H9 (cell line): ENCODE data around the gene ST8SIA6. TPM values are rescaled to one million over a fixed set of nuclear protein-coding genes. Genes with fewer than 3 reads are reported as not detected.

Source experiments
- DNase-seq: peaks from one replicate; pipeline ENCODE4 v3.0.0-alpha.2; 2017
- H2AFZ ChIP-seq: one replicate; pipeline ENCODE4 v1.6.1; 2013; ENCODE audit warnings: mild to moderate bottlenecking, low read length, control low read depth, moderate library complexity
- H2AK5ac ChIP-seq: 2 replicates; pipeline ENCODE4 v1.6.1; 2013; ENCODE audit warnings: low read length, control low read depth, mixed read lengths; ENCODE audit not compliant: insufficient read length
- H2BK120ac ChIP-seq: one replicate; pipeline ENCODE4 v1.6.1; 2013; ENCODE audit warnings: low read depth, mild to moderate bottlenecking, low read length, control low read depth, inconsistent platforms; ENCODE audit not compliant: poor library complexity, severe bottlenecking
- H2BK12ac ChIP-seq: 2 replicates; pipeline ENCODE4 v1.6.1; 2013; ENCODE audit warnings: low read length, control low read depth, mixed read lengths, low read depth; ENCODE audit not compliant: insufficient read length
- H2BK15ac ChIP-seq: 2 replicates; pipeline ENCODE4 v1.6.1; 2013; ENCODE audit warnings: low read depth, low read length, control low read depth
- H2BK20ac ChIP-seq: one replicate; pipeline ENCODE4 v1.6.1; 2013; ENCODE audit warnings: low read depth, mild to moderate bottlenecking, low read length, control low read depth, inconsistent platforms; ENCODE audit not compliant: poor library complexity, severe bottlenecking
- H2BK5ac ChIP-seq: 2 replicates; pipeline ENCODE4 v1.6.1; 2013; ENCODE audit warnings: low read length, control low read depth, mixed read lengths; ENCODE audit not compliant: insufficient read length
- H3K14ac ChIP-seq: 2 replicates; pipeline ENCODE4 v1.6.1; 2013; ENCODE audit warnings: low read length, control low read depth; ENCODE audit not compliant: insufficient read depth
- H3K18ac ChIP-seq: 2 replicates; pipeline ENCODE4 v1.6.1; 2013; ENCODE audit warnings: low read depth, mild to moderate bottlenecking, mixed read lengths, low read length, control low read depth; ENCODE audit not compliant: insufficient read length
- H3K23ac ChIP-seq: 2 replicates; pipeline ENCODE4 v1.6.1; 2013; ENCODE audit warnings: low read length, control low read depth, mixed read lengths, low read depth; ENCODE audit not compliant: insufficient read length
- H3K23me2 ChIP-seq: 2 replicates; pipeline ENCODE4 v1.6.1; 2013; ENCODE audit warnings: low read depth, mild to moderate bottlenecking, mixed read lengths, low read length, control low read depth; ENCODE audit not compliant: insufficient read length, poor library complexity, severe bottlenecking
- H3K27ac ChIP-seq: 2 replicates; pipeline ENCODE4 v1.5.1; 2013; ENCODE audit warnings: low read length, control low read depth, mixed read lengths, low read depth; ENCODE audit not compliant: insufficient read length
- H3K27me3 ChIP-seq: 2 replicates; pipeline ENCODE4 v1.6.1; 2013; ENCODE audit warnings: low read length, control low read depth, inconsistent platforms; ENCODE audit not compliant: insufficient read depth
- H3K4ac ChIP-seq: 2 replicates; pipeline ENCODE4 v1.6.1; 2013; ENCODE audit warnings: low read depth, mild to moderate bottlenecking, control low read depth, inconsistent platforms, low read length, moderate library complexity
- H3K4me1 ChIP-seq: 2 replicates; pipeline ENCODE4 v1.6.1; 2013; ENCODE audit warnings: low read length, control low read depth, inconsistent platforms; ENCODE audit not compliant: insufficient read depth
- H3K4me2 ChIP-seq: 2 replicates; pipeline ENCODE4 v1.6.1; 2013; ENCODE audit warnings: low read length, control low read depth, mixed read lengths; ENCODE audit not compliant: insufficient read length, insufficient read depth
- H3K56ac ChIP-seq: 2 replicates; pipeline ENCODE4 v1.6.1; 2013; ENCODE audit warnings: low read depth, mild to moderate bottlenecking, mixed read lengths, low read length, control low read depth; ENCODE audit not compliant: insufficient read length
- H3K79me1 ChIP-seq: 2 replicates; pipeline ENCODE4 v1.6.1; 2013; ENCODE audit warnings: low read depth, mild to moderate bottlenecking, moderate library complexity, low read length, control low read depth, inconsistent platforms; ENCODE audit not compliant: insufficient read depth, poor library complexity, severe bottlenecking
- H3K79me2 ChIP-seq: 2 replicates; pipeline ENCODE4 v1.6.1; 2013; ENCODE audit warnings: low read length, control low read depth, inconsistent platforms; ENCODE audit not compliant: insufficient read depth
- H3K9ac ChIP-seq: 2 replicates; pipeline ENCODE4 v1.6.1; 2013; ENCODE audit warnings: low read length, control low read depth, mixed read lengths; ENCODE audit not compliant: insufficient read length; ENCODE audit errors: extremely low read depth
- H3K9me3 ChIP-seq: one replicate; pipeline ENCODE4 v1.6.1; 2013; ENCODE audit warnings: low read depth, low read length, inconsistent platforms; ENCODE audit not compliant: control insufficient read depth
- H3T11ph ChIP-seq: one replicate; pipeline ENCODE4 v1.6.1; 2013; ENCODE audit warnings: mild to moderate bottlenecking, low read length, control low read depth, inconsistent platforms
- H4K20me1 ChIP-seq: one replicate; pipeline ENCODE4 v1.6.1; 2013; ENCODE audit not compliant: control insufficient read depth, insufficient read length, insufficient read depth
- H4K5ac ChIP-seq: 2 replicates; pipeline ENCODE4 v1.6.1; 2013; ENCODE audit warnings: low read depth, mild to moderate bottlenecking, mixed read lengths, low read length, control low read depth; ENCODE audit not compliant: insufficient read length
- H4K8ac ChIP-seq: replicated peaks from 2 replicates; pipeline ENCODE4 v1.6.1; 2013; ENCODE audit warnings: low read length, control low read depth, mixed read lengths, low read depth; ENCODE audit not compliant: insufficient read length
- H4K91ac ChIP-seq: 2 replicates; pipeline ENCODE4 v1.6.1; 2013; ENCODE audit warnings: low read depth, mild to moderate bottlenecking, moderate library complexity, mixed read lengths, low read length, control low read depth; ENCODE audit not compliant: insufficient read length
- H3K27ac Mint-ChIP-seq, 3 experiments: 2 replicates in 2 of 3; 3 replicates in 1 of 3; pipeline ENCODE4 v1.8.0; 2020 to 2021; ENCODE audit warnings: mixed read lengths in 3 of 3, mild to moderate bottlenecking in 1 of 3, moderate library complexity in 1 of 3
- H3K27me3 Mint-ChIP-seq: 2 replicates; pipeline ENCODE4 v1.8.0; 2021; ENCODE audit warnings: low read depth, mild to moderate bottlenecking, moderate library complexity, mixed read lengths
- H3K36me3 Mint-ChIP-seq, 3 experiments: 2 replicates in 2 of 3; 3 replicates in 1 of 3; pipeline ENCODE4 v1.8.0; 2020 to 2021; ENCODE audit warnings: low read depth in 3 of 3, mixed read lengths in 3 of 3; ENCODE audit not compliant: insufficient read depth in 1 of 3
- H3K4me1 Mint-ChIP-seq, 2 experiments: 2 replicates each; pipeline ENCODE4 v1.8.0; 2020; ENCODE audit warnings: mixed read lengths in 2 of 2
- H3K4me3 Mint-ChIP-seq, 2 experiments: 2 replicates in 1 of 2; 3 replicates in 1 of 2; pipeline ENCODE4 v1.8.0; 2020 to 2021; ENCODE audit warnings: mild to moderate bottlenecking in 2 of 2, mixed read lengths in 2 of 2, moderate library complexity in 1 of 2
- H3K9me3 Mint-ChIP-seq, 2 experiments: 2 replicates in 1 of 2; 3 replicates in 1 of 2; pipeline ENCODE4 v1.8.0; 2020; ENCODE audit warnings: mild to moderate bottlenecking in 2 of 2, mixed read lengths in 2 of 2, moderate library complexity in 1 of 2
- WGBS: extraction: QIAGEN DNeasy Blood & Tissue Kit; methylation state at CpG from one replicate; pipeline ENCODE4 v1.1.7; 2013; ENCODE audit warnings: missing lambda C conversion rate, low lambda C conversion rate, mixed read lengths; ENCODE audit not compliant: insufficient read length; ENCODE audit errors: extremely low coverage; 5-methylcytosine and 5-hydroxymethylcytosine counted together
- total RNA-seq: library from RNA; stranded (reverse); gene quantifications from 2 replicates; pipeline ENCODE4 v1.2.1, GENCODE V29; 2021
- TF ChIP-seq, protein P1 (sequence below): fragments of 200-600 bp; sonication (generic); conservative IDR thresholded peaks from 3 replicates; pipeline ENCODE4 v1.8.0; 2021; ENCODE audit warnings: antibody characterized with exemption, mild to moderate bottlenecking

Gene ST8SIA6
- total RNA-seq, 1 experiment from 2014 or later = 0.37 TPM

DNA sequence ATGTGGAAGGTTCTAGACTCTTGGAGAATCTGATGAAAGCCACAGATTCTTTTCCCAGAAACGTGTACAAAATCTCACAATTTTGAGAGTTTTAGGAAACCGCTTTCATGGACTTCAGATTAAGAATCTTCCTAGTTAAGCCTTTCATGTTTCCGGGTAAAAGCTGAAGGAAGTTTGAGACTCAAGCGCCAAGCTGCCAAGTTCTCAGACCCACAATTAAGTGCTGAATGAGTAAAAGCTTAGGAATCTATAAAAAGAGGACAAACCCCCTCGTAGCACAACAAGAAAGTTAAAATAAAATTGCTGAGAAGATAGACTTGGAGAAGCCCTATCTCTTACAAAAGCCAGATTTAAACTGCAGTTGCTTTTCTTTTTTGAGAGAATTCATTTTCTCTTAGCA, 99.6 kb downstream of the ST8SIA6 start:
- H2BK120ac ChIP-seq = no peak overlapping the region
- no peaks in the 10 kb centered on the region for H3K4me1 ChIP-seq
- no peak overlapping the region for H4K91ac ChIP-seq
- 0 out of 4 replicates have a peak, but pooled peaks cover 0 to 5% of the 10 kb centered on the region in 2 experiments for H3K4me1 Mint-ChIP-seq
- H3T11ph ChIP-seq = no peak overlapping the region
- no peaks in the 10 kb centered on the region for H4K20me1 ChIP-seq
- no peak overlapping the region for H2BK20ac ChIP-seq
- no peaks in the 10 kb centered on the region for H3K79me1 ChIP-seq
- H3K4me3 Mint-ChIP-seq = no peak overlapping the region
- DNase-seq = no peak
- no peak overlapping the region for H3K4ac ChIP-seq
- no peaks in the 10 kb centered on the region for H3K9me3 ChIP-seq
- no peak overlapping the region for H3K23ac ChIP-seq
- H3K9ac ChIP-seq = no peak overlapping the region
- no peak overlapping the region for H3K27ac ChIP-seq
- no peaks in the 10 kb centered on the region for H3K36me3 Mint-ChIP-seq
- no peak overlapping the region for H2BK15ac ChIP-seq
- no peak overlapping the region for H2BK5ac ChIP-seq
- H3K23me2 ChIP-seq = no peaks in the 10 kb centered on the region
- no peak overlapping the region for H4K5ac ChIP-seq
- H3K27me3 ChIP-seq = no peaks in the 10 kb centered on the region
- H3K79me2 ChIP-seq = no peaks in the 10 kb centered on the region
- no peak overlapping the region for H3K14ac ChIP-seq
- no peak overlapping the region for H4K8ac ChIP-seq
- TF ChIP-seq, protein P1, sequence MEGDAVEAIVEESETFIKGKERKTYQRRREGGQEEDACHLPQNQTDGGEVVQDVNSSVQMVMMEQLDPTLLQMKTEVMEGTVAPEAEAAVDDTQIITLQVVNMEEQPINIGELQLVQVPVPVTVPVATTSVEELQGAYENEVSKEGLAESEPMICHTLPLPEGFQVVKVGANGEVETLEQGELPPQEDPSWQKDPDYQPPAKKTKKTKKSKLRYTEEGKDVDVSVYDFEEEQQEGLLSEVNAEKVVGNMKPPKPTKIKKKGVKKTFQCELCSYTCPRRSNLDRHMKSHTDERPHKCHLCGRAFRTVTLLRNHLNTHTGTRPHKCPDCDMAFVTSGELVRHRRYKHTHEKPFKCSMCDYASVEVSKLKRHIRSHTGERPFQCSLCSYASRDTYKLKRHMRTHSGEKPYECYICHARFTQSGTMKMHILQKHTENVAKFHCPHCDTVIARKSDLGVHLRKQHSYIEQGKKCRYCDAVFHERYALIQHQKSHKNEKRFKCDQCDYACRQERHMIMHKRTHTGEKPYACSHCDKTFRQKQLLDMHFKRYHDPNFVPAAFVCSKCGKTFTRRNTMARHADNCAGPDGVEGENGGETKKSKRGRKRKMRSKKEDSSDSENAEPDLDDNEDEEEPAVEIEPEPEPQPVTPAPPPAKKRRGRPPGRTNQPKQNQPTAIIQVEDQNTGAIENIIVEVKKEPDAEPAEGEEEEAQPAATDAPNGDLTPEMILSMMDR = no peak
- no peak overlapping the region for H3K18ac ChIP-seq
- H2AFZ ChIP-seq = no peak overlapping the region
- H3K4me2 ChIP-seq = no peak overlapping the region
- no peak overlapping the region for H2BK12ac ChIP-seq
- no peaks in the 10 kb centered on the region for H3K9me3 Mint-ChIP-seq
- no peak overlapping the region for H3K27ac Mint-ChIP-seq
- no peak overlapping the region for H3K56ac ChIP-seq
- WGBS = no CpG with 5 or more reads among the region's 5 CpGs
- H3K27me3 Mint-ChIP-seq = no peaks in the 10 kb centered on the region
- H2AK5ac ChIP-seq = no peak overlapping the region
